H9 (cell line): ENCODE measurements around the gene C1orf226. TPM values are rescaled to one million over a fixed set of nuclear protein-coding genes. Genes with fewer than 3 reads are reported as not detected.

ENCODE experiments used
- DNase-seq: peaks from one replicate; pipeline ENCODE4 v3.0.0-alpha.2; 2017
- H2AFZ ChIP-seq: one replicate; pipeline ENCODE4 v1.6.1; 2013; ENCODE audit warnings: mild to moderate bottlenecking, low read length, control low read depth, moderate library complexity
- H2AK5ac ChIP-seq: 2 replicates; pipeline ENCODE4 v1.6.1; 2013; ENCODE audit warnings: low read length, control low read depth, mixed read lengths; ENCODE audit not compliant: insufficient read length
- H2BK120ac ChIP-seq: one replicate; pipeline ENCODE4 v1.6.1; 2013; ENCODE audit warnings: low read depth, mild to moderate bottlenecking, low read length, control low read depth, inconsistent platforms; ENCODE audit not compliant: poor library complexity, severe bottlenecking
- H2BK12ac ChIP-seq: 2 replicates; pipeline ENCODE4 v1.6.1; 2013; ENCODE audit warnings: low read length, control low read depth, mixed read lengths, low read depth; ENCODE audit not compliant: insufficient read length
- H2BK15ac ChIP-seq: 2 replicates; pipeline ENCODE4 v1.6.1; 2013; ENCODE audit warnings: low read depth, low read length, control low read depth
- H2BK20ac ChIP-seq: one replicate; pipeline ENCODE4 v1.6.1; 2013; ENCODE audit warnings: low read depth, mild to moderate bottlenecking, low read length, control low read depth, inconsistent platforms; ENCODE audit not compliant: poor library complexity, severe bottlenecking
- H2BK5ac ChIP-seq: 2 replicates; pipeline ENCODE4 v1.6.1; 2013; ENCODE audit warnings: low read length, control low read depth, mixed read lengths; ENCODE audit not compliant: insufficient read length
- H3K14ac ChIP-seq: 2 replicates; pipeline ENCODE4 v1.6.1; 2013; ENCODE audit warnings: low read length, control low read depth; ENCODE audit not compliant: insufficient read depth
- H3K18ac ChIP-seq: 2 replicates; pipeline ENCODE4 v1.6.1; 2013; ENCODE audit warnings: low read depth, mild to moderate bottlenecking, mixed read lengths, low read length, control low read depth; ENCODE audit not compliant: insufficient read length
- H3K23ac ChIP-seq: 2 replicates; pipeline ENCODE4 v1.6.1; 2013; ENCODE audit warnings: low read length, control low read depth, mixed read lengths, low read depth; ENCODE audit not compliant: insufficient read length
- H3K23me2 ChIP-seq: 2 replicates; pipeline ENCODE4 v1.6.1; 2013; ENCODE audit warnings: low read depth, mild to moderate bottlenecking, mixed read lengths, low read length, control low read depth; ENCODE audit not compliant: insufficient read length, poor library complexity, severe bottlenecking
- H3K27ac ChIP-seq: 2 replicates; pipeline ENCODE4 v1.5.1; 2013; ENCODE audit warnings: low read length, control low read depth, mixed read lengths, low read depth; ENCODE audit not compliant: insufficient read length
- H3K27me3 ChIP-seq: 2 replicates; pipeline ENCODE4 v1.6.1; 2013; ENCODE audit warnings: low read length, control low read depth, inconsistent platforms; ENCODE audit not compliant: insufficient read depth
- H3K4ac ChIP-seq: 2 replicates; pipeline ENCODE4 v1.6.1; 2013; ENCODE audit warnings: low read depth, mild to moderate bottlenecking, control low read depth, inconsistent platforms, low read length, moderate library complexity
- H3K4me1 ChIP-seq: 2 replicates; pipeline ENCODE4 v1.6.1; 2013; ENCODE audit warnings: low read length, control low read depth, inconsistent platforms; ENCODE audit not compliant: insufficient read depth
- H3K4me2 ChIP-seq: 2 replicates; pipeline ENCODE4 v1.6.1; 2013; ENCODE audit warnings: low read length, control low read depth, mixed read lengths; ENCODE audit not compliant: insufficient read length, insufficient read depth
- H3K56ac ChIP-seq: 2 replicates; pipeline ENCODE4 v1.6.1; 2013; ENCODE audit warnings: low read depth, mild to moderate bottlenecking, mixed read lengths, low read length, control low read depth; ENCODE audit not compliant: insufficient read length
- H3K79me1 ChIP-seq: 2 replicates; pipeline ENCODE4 v1.6.1; 2013; ENCODE audit warnings: low read depth, mild to moderate bottlenecking, moderate library complexity, low read length, control low read depth, inconsistent platforms; ENCODE audit not compliant: insufficient read depth, poor library complexity, severe bottlenecking
- H3K79me2 ChIP-seq: 2 replicates; pipeline ENCODE4 v1.6.1; 2013; ENCODE audit warnings: low read length, control low read depth, inconsistent platforms; ENCODE audit not compliant: insufficient read depth
- H3K9ac ChIP-seq: 2 replicates; pipeline ENCODE4 v1.6.1; 2013; ENCODE audit warnings: low read length, control low read depth, mixed read lengths; ENCODE audit not compliant: insufficient read length; ENCODE audit errors: extremely low read depth
- H3K9me3 ChIP-seq: one replicate; pipeline ENCODE4 v1.6.1; 2013; ENCODE audit warnings: low read depth, low read length, inconsistent platforms; ENCODE audit not compliant: control insufficient read depth
- H3T11ph ChIP-seq: one replicate; pipeline ENCODE4 v1.6.1; 2013; ENCODE audit warnings: mild to moderate bottlenecking, low read length, control low read depth, inconsistent platforms
- H4K20me1 ChIP-seq: one replicate; pipeline ENCODE4 v1.6.1; 2013; ENCODE audit not compliant: control insufficient read depth, insufficient read length, insufficient read depth
- H4K5ac ChIP-seq: 2 replicates; pipeline ENCODE4 v1.6.1; 2013; ENCODE audit warnings: low read depth, mild to moderate bottlenecking, mixed read lengths, low read length, control low read depth; ENCODE audit not compliant: insufficient read length
- H4K8ac ChIP-seq: replicated peaks from 2 replicates; pipeline ENCODE4 v1.6.1; 2013; ENCODE audit warnings: low read length, control low read depth, mixed read lengths, low read depth; ENCODE audit not compliant: insufficient read length
- H4K91ac ChIP-seq: 2 replicates; pipeline ENCODE4 v1.6.1; 2013; ENCODE audit warnings: low read depth, mild to moderate bottlenecking, moderate library complexity, mixed read lengths, low read length, control low read depth; ENCODE audit not compliant: insufficient read length
- H3K27ac Mint-ChIP-seq, 3 experiments: 2 replicates in 2 of 3; 3 replicates in 1 of 3; pipeline ENCODE4 v1.8.0; 2020 to 2021; ENCODE audit warnings: mixed read lengths in 3 of 3, mild to moderate bottlenecking in 1 of 3, moderate library complexity in 1 of 3
- H3K27me3 Mint-ChIP-seq: 2 replicates; pipeline ENCODE4 v1.8.0; 2021; ENCODE audit warnings: low read depth, mild to moderate bottlenecking, moderate library complexity, mixed read lengths
- H3K36me3 Mint-ChIP-seq, 3 experiments: 2 replicates in 2 of 3; 3 replicates in 1 of 3; pipeline ENCODE4 v1.8.0; 2020 to 2021; ENCODE audit warnings: low read depth in 3 of 3, mixed read lengths in 3 of 3; ENCODE audit not compliant: insufficient read depth in 1 of 3
- H3K4me1 Mint-ChIP-seq, 2 experiments: 2 replicates each; pipeline ENCODE4 v1.8.0; 2020; ENCODE audit warnings: mixed read lengths in 2 of 2
- H3K4me3 Mint-ChIP-seq, 2 experiments: 2 replicates in 1 of 2; 3 replicates in 1 of 2; pipeline ENCODE4 v1.8.0; 2020 to 2021; ENCODE audit warnings: mild to moderate bottlenecking in 2 of 2, mixed read lengths in 2 of 2, moderate library complexity in 1 of 2
- H3K9me3 Mint-ChIP-seq, 2 experiments: 2 replicates in 1 of 2; 3 replicates in 1 of 2; pipeline ENCODE4 v1.8.0; 2020; ENCODE audit warnings: mild to moderate bottlenecking in 2 of 2, mixed read lengths in 2 of 2, moderate library complexity in 1 of 2
- WGBS: extraction: QIAGEN DNeasy Blood & Tissue Kit; methylation state at CpG from one replicate; pipeline ENCODE4 v1.1.7; 2013; ENCODE audit warnings: missing lambda C conversion rate, low lambda C conversion rate, mixed read lengths; ENCODE audit not compliant: insufficient read length; ENCODE audit errors: extremely low coverage; 5-methylcytosine and 5-hydroxymethylcytosine counted together
- total RNA-seq: library from RNA; stranded (reverse); gene quantifications from 2 replicates; pipeline ENCODE4 v1.2.1, GENCODE V29; 2021
- TF ChIP-seq, protein P1 (sequence below): fragments of 200-600 bp; sonication (generic); conservative IDR thresholded peaks from 3 replicates; pipeline ENCODE4 v1.8.0; 2021; ENCODE audit warnings: antibody characterized with exemption, mild to moderate bottlenecking

C1orf226 gene
- total RNA-seq, 1 experiment from 2014 or later: 11.5 TPM

DNA sequence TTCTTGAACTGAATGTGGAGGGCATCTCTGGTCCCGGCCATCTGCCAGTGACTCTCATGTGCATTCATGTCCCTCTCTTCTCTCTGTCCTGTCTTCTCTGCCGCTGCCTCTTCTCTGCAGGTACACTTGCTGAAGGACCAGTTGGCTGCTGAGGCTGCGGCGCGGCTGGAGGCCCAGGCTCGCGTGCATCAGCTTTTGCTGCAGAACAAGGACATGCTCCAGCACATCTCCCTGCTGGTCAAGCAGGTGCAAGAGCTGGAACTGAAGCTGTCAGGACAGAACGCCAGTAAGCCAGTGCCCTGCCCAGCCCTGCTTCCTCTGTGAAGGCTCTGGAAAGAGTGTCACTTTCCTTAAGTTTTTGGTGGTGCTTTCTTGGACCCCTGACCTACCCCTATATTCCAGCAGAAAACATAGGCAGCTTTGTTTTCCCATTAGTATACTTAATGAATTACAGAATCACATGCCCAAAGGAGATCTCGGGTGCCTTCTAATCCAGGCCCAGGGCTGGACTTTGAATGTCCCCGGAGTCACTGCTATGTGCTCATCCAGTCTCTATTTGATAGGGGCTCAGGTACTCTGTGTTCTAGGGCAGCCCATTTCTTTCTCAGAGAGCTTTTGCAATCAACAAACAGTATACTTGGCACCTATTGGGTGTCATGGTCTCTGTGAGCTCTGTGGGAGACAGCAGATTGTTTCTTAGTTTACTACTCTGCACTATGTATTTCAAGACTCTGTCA lies 16.1 kb upstream of the C1orf226 start:
- Histone ChIP-seq H3K9ac (no peak overlapping the region), H2BK15ac (no peak overlapping the region), H3K79me1 (no peaks in the 10 kb centered on the region), H3K79me2 (no peaks in the 10 kb centered on the region), H2BK20ac (no peak overlapping the region), H3K27ac (no peak overlapping the region), H3K4me1 (no peaks in the 10 kb centered on the region), H3K56ac (no peak overlapping the region), H2AFZ (no peak overlapping the region), H3T11ph (no peak overlapping the region), H3K27me3 (no peaks in the 10 kb centered on the region), H2BK120ac (no peak overlapping the region), H3K9me3 (no peaks in the 10 kb centered on the region), H4K8ac (no peak overlapping the region), H3K14ac (no peak overlapping the region), H2BK12ac (no peak overlapping the region), H3K4me2 (no peak overlapping the region), H2AK5ac (no peak overlapping the region), H2BK5ac (no peak overlapping the region), H4K20me1 (no peaks in the 10 kb centered on the region), H3K23me2 (no peaks in the 10 kb centered on the region), H3K4ac (no peak overlapping the region), H3K23ac (no peak overlapping the region), H4K5ac (no peak overlapping the region), H3K18ac (no peak overlapping the region), H4K91ac (no peak overlapping the region)
- Mint-ChIP-seq H3K36me3 (peaks cover 0 to 10% (median 3%) of the 10 kb centered on the region in 3 experiments; a peak in 4 of 7 replicates), H3K9me3 (no peaks in the 10 kb centered on the region), H3K4me3 (no peak overlapping the region), H3K4me1 (peaks cover 0 to 7% of the 10 kb centered on the region in 2 experiments; a peak in 2 of 4 replicates), H3K27ac (no peak overlapping the region; a peak in 1 of 7 replicates), H3K27me3 (no peaks in the 10 kb centered on the region)
- TF ChIP-seq, protein P1, sequence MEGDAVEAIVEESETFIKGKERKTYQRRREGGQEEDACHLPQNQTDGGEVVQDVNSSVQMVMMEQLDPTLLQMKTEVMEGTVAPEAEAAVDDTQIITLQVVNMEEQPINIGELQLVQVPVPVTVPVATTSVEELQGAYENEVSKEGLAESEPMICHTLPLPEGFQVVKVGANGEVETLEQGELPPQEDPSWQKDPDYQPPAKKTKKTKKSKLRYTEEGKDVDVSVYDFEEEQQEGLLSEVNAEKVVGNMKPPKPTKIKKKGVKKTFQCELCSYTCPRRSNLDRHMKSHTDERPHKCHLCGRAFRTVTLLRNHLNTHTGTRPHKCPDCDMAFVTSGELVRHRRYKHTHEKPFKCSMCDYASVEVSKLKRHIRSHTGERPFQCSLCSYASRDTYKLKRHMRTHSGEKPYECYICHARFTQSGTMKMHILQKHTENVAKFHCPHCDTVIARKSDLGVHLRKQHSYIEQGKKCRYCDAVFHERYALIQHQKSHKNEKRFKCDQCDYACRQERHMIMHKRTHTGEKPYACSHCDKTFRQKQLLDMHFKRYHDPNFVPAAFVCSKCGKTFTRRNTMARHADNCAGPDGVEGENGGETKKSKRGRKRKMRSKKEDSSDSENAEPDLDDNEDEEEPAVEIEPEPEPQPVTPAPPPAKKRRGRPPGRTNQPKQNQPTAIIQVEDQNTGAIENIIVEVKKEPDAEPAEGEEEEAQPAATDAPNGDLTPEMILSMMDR: no peak
- DNase-seq: no peak
- WGBS: no CpG with 5 or more reads among the region's 10 CpGs
